UCSD-AML1 (cell line): Measurements from ENCODE around the gene EXOC4.
"Not testable (repeated sequence)": the region's sequence is repeated elsewhere in the genome, so short reads cannot be mapped to it uniquely, and the experiment has no call there.

Experiments
- DNase-seq: peaks from one replicate; lab custom pipeline; 2025; ENCODE audit not compliant: unreplicated experiment; lab: John Stamatoyannopoulos, UW

EXOC4 gene

GRCh38 chr7:133313575-133313974, 60.7 kb downstream of the EXOC4 start:
- no peak for DNase-seq

DNA sequence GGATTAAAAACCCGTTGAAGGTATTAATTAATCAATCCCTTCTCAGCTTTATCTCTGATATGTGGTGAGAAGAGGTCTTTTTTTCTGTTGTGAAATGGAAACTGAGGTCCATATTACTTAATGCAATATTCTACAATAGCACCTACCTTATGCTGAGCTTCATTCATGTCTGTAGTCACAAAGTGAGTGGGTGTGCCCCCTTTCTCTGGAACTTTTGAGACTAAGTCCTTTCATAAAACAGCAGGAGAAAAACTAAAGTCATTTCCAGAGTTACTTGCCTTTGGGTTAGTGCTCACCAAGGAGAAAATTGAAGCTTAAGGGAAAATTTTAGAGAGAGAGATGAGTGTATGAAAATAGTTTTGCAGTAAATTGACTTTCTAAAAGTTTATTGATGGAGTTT, 61.2 kb downstream of the EXOC4 start:
- no peak for DNase-seq

DNA sequence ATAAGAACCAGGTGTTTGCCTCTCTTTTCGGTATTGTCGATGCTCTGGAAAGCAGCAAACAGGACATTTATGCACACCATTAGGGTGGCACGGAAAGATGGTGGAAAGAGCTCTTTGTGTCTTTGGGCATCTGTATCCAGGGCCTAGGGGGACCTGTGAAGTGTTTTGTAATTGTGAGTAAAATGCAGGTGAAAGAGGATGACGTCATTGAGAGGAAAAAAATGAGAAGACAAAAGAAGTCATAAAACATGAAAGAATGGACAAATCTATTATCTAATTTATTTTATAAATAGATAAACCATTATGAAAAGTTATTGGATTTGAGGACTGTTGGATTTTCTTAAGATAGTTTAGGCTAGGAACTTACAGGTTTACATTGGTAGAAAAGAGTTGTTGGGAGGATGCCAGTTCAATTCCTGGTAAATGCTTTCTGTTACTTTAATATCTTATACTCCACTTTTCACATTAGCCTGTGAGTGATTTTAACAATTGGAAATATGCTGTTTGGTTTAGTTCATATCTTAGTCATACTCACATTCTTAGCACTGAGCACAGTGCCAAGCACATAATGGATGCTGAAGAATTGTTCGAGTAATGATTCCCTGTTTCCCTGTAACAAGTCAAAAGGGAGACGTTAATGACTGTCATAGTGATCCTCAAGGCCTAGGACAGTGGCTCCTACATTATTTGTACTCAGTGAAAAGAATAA, 62.6 kb downstream of the EXOC4 start:
- no peak for DNase-seq

- no peak for DNase-seq
Observed at GRCh38 chr7:133319842-133320241, 67.0 kb downstream of the EXOC4 start.

DNA sequence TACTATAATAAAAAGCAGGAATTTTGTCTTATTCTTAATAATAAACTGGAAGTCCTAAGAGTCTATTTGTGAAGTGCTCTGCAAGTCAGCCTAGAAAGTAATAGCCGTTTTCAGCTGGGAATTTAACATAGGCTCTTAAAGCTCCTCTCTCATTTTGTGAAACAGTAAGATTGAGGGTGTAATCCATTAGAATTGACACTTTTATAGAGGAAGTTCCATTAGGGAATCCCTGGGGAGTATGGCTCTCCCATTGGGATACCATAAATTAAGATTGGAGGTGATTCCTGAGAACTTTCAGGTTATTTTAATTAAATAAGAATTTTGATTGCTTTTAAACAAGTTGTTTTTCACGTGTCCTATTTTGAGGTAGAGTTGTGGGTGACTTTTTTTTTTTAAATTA, 68.0 kb downstream of the EXOC4 start:
- DNase-seq, result no peak

DNA sequence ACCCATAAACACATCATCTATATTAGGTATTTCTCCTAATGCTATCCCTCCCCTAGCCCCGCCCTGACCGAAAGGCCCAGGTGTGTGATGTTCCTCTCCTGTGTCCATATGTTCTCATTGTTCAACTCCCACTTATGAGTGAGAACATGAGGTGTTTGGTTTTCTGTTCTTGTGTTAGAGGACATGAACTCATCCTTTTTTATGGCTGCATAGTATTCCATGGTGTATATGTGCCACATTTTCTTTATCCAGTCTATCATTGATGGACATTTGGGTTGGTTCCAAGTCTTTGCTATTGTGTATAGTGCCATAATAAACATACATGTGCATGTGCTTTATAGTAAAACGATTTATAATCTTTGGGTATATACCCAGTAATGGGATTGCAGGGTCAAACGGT, 68.5 kb downstream of the EXOC4 start:
- DNase-seq, result not testable (repeated sequence)

DNA sequence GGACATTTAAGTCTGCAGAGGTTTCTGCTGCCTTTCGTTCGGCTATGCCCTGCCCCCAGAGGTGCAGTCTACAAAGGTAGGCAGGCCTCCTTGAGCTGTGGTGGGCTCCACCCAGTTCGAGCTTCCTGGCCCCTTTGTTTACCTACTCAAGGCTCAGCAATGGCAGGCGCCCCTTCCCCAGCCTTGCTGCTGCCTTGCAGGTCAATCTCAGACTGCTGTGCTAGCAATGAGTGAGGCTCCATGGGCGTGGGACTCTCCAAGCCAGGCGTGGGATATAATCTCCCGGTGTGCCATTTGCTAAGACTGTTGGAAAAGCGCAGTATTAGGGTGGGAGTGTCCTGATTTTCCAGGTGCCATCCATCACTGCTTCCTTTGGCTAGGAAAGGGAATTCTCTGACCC, 73.9 kb downstream of the EXOC4 start:
- DNase-seq, result not testable (repeated sequence)

DNA sequence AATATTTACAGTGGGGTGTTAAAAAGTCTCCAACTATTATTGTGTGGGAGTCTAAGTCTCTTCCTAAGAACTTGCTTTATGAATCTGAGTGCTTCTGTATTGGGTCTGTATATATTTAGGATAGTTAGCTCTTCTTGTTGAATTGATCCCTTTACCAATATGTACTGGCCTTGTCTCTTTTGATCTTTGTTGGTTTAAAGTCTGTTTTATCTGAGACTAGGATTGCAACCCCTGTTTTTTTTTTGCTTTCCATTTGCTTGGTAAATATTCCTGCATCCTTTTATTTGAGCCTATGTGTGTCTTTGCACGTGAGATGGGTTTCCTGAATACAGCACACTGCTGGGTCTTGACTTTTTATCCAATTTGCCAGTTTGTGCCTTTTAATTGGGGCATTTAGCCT, 75.1 kb downstream of the EXOC4 start:
- DNase-seq, result not testable (repeated sequence)

- no peak for DNase-seq
Observed at GRCh38 chr7:133330085-133330484, 77.2 kb downstream of the EXOC4 start.

DNA sequence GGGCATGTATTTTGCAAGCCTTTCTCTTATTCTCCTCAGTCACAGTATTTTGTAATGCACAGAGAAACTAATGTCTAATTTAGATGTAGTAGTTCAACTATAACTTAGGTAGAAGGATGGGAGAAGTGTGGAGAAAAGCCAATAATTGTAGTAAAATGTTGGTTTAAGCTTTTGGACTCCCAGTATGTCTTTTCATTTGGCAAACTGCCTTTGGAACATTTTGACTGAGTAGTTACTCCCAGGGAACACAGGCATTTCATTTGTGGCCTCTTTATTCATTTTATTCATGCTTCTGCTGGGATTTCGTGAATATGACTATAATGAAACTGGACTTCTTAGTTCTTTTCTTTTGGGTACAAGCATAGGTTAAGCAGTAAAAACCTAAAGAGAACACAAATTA, 79.0 kb downstream of the EXOC4 start:
- DNase-seq, result no peak

- DNase-seq, result no peak
Observed at GRCh38 chr7:133339772-133340171, 86.9 kb downstream of the EXOC4 start.

DNA sequence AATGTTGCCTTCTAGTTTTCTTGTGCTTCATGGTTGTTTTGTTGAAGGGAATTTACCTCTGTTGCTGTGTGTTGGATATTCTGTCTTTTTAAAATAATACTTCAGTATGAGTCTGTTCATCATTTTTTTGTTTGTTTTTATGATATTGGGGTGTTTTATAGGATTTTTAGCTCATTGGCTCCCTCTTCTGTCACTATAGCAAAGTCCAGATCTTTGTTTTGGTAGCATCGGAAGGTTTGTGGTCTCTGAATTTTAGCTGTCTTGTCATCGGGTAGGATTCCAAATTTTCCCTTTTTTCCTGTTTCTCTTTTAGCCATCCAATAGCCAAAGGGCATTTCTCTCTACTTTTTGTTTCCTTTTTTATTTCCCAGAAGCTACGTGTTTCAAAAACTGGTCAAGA, 91.4 kb downstream of the EXOC4 start:
- DNase-seq, result no peak

- no peak for DNase-seq
Observed at GRCh38 chr7:133345690-133346421, 93.0 kb downstream of the EXOC4 start.

GRCh38 chr7:133348250-133348649, 95.4 kb downstream of the EXOC4 start:
- no peak for DNase-seq

DNA sequence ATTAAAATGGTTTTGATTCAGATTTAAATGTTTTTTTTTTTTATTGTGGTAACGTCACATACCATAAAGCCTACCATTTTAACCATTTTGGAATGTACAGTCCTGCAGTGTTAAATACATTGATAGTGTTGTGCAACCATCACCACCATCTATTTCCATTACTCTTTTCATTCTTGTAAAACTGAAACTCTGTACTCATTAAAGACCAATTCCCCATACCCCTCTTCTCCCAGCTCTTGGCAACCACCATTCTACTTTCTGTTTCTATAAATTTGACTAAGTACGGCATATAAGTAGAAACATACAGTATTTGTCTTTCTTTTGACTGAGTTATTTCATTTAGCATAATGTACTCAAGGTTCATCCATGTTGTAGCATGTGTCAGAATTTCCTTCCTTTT, 96.2 kb downstream of the EXOC4 start:
- DNase-seq, result no peak

DNA sequence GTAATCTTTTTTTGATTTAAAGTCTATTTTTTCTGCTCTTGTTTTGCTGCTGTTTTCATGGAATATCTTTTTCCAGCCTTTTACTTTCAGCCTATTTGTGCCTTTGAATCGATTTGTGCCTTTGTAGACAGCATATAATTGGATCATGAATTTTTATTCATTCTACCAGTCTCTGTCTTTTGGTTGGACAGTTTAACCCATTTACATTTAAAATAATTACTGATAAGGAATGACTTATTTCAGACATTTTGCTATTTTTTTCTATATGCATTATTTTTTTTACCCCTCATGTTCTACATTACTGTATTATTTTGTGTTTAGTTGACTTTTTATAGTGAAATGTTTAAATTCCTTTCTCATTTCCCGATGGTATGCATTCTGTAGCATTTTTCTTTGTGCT, 99.6 kb downstream of the EXOC4 start:
- DNase-seq, result no peak

DNA sequence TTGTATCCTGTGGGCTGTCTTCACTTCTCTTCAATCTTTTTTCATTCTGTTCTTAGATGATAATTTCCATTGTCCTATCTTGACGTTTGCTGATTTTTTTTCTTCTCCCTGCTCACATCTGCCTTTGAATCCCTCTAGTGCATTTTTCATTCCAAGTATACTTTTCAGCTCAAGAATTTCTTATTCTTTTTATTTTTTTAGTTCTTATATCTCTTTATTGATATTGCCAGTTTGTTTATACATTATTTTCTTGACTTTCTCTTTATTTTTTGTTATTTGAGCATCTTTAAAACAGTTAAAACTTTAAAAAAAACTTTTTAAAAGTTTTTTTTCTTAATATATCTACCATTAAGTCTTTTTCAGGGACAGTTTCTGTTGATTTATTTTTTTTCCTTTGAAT, 100.9 kb downstream of the EXOC4 start:
- no peak for DNase-seq

DNA sequence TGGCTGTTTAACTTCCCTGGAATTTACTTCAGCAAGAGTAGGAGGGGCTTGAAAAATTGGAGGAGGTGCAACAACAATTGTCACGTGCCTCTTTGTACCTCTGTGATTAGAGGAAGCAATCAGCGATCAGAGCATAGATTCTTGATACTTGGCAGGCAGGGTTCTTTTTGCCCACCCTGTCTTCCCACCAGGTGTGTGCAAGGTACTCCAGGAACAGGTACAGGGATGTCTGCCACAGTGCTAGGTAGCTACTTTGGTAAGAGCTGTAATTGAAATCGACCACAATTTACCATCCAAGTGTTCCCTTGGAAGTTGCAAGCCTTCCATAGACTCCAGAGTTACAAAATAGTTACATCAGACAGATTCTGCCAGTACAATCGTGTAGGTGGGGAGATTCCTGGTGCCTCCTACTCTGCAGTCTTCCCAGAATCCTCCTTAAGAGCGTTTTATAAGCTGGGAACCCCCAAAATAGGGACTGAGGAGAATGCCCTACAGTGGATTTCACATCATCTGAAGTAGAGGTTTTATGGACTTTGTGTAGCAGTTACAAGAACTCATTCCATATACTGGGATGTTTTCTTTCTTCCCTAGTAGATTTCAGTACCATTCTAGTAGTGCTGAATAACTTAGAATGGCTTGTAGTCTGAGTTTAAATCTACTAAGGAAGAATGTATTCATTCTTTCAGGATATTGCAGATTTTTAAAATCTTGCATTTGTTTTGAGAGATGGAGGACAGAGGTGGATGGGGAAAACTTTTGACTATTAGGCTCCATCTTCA, 101.9 kb downstream of the EXOC4 start:
- no peak for DNase-seq

- no peak for DNase-seq
Observed at GRCh38 chr7:133355325-133355708, 102.4 kb downstream of the EXOC4 start.

- no peak for DNase-seq
Observed at GRCh38 chr7:133355822-133356221, 102.9 kb downstream of the EXOC4 start.

GRCh38 chr7:133358708-133359107, 105.8 kb downstream of the EXOC4 start:
- no peak for DNase-seq

DNA sequence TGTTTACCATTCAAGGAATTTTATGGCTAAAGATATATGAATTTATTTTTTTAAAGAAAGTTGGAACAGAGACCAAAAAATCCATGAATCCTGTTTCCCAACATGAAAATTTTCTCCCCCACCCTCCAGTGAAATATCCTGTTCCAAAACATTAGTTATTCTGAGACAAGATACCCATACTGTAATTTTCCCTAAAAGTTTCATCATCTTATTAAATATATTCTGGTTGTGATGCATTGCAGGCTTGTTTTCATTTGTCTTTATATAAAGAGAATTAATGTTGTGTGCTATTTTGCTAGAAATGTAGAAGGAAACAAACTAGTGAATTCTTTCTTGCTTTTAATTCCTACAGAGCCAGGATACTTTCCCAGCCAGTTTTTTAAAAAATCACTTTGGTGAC, 106.6 kb downstream of the EXOC4 start:
- DNase-seq, result no peak
